GM18951 (cell line): ENCODE results near the gene FKBP6.
"Not testable (repeated sequence)": the region's sequence is repeated elsewhere in the genome, so short reads cannot be mapped to it uniquely, and the experiment has no call there.

Source experiments
- POLR2A ChIP-seq: IDR thresholded peaks from 4 replicates; pipeline ENCODE4 v1.6.1; 2011; ENCODE audit warnings: mild to moderate bottlenecking; ENCODE audit not compliant: insufficient read length, insufficient read depth; ENCODE audit errors: extremely low read depth
- in situ Hi-C: fragments of 300-500 bp; cut with MboI; formaldehyde crosslinking; loops from one replicate; pipeline ENCODE4 v1.12.0; 2022; ENCODE audit warnings: low sequenced_read_pairs, mixed read lengths, inconsistent platforms; ENCODE audit not compliant: unreplicated experiment

FKBP6 gene

GRCh38 chr7:73327922-73328321 is at the start of gene FKBP6, which contains the start of gene TRIM50:
Gene FKBP6, plus strand, starts transcription at chr7:73328161. Its CDS starts 268 bp downstream, at chr7:73328429.
Gene TRIM50, minus strand, starts transcription at chr7:73328082. Its CDS starts 3,295 bp downstream, at chr7:73324787.
- in situ Hi-C loops, result not testable (repeated sequence)

- in situ Hi-C loops, result not testable (repeated sequence)
Measured at GRCh38 chr7:73297235-73297634, 30.7 kb upstream of the FKBP6 start.

- in situ Hi-C loops, result not testable (repeated sequence)
Measured at GRCh38 chr7:73297706-73298105, 30.3 kb upstream of the FKBP6 start.

GRCh38 chr7:73299812-73300211 is 28.1 kb upstream of the FKBP6 start:
- in situ Hi-C loops, result not testable (repeated sequence)

GRCh38 chr7:73301108-73301507 is 26.9 kb upstream of the FKBP6 start:
- in situ Hi-C loops, result not testable (repeated sequence)

GRCh38 chr7:73302846-73303245 is 25.1 kb upstream of the FKBP6 start:
- in situ Hi-C loops, result not testable (repeated sequence)

GRCh38 chr7:73303546-73303945 is 24.4 kb upstream of the FKBP6 start:
- no peak for TF ChIP-seq POLR2A
- in situ Hi-C loops, result no loop called here

GRCh38 chr7:73304071-73304470 is 23.9 kb upstream of the FKBP6 start:
- in situ Hi-C loops, result no loop called here
- no peak for TF ChIP-seq POLR2A

GRCh38 chr7:73304612-73305387 is 23.2 kb upstream of the FKBP6 start:
- in situ Hi-C loops, result not testable (repeated sequence)

- in situ Hi-C loops, result no loop called here
- TF ChIP-seq POLR2A, result no peak
Measured at GRCh38 chr7:73307436-73307835, 20.5 kb upstream of the FKBP6 start.

- in situ Hi-C loops, result no loop called here
- no peak for TF ChIP-seq POLR2A
Measured at GRCh38 chr7:73308074-73308664, 19.8 kb upstream of the FKBP6 start.

GRCh38 chr7:73308665-73309214 is 19.2 kb upstream of the FKBP6 start, which contains the start of gene NSUN5:
Gene NSUN5, minus strand, starts transcription at chr7:73308826. Its CDS starts 36 bp downstream, at chr7:73308790.
- TF ChIP-seq POLR2A, result peak; percentile 91
- in situ Hi-C loops, result no loop called here

- in situ Hi-C loops, result not testable (repeated sequence)
Measured at GRCh38 chr7:73311421-73311820, 16.5 kb upstream of the FKBP6 start.

- in situ Hi-C loops, result no loop called here
- no peak for TF ChIP-seq POLR2A
Measured at GRCh38 chr7:73312831-73313520, 15.0 kb upstream of the FKBP6 start.
